Liver (tissue), 9 donors: ENCODE measurements around the gene LAYN. TPM values are rescaled to one million over a fixed set of nuclear protein-coding genes. Genes with fewer than 3 reads are reported as not detected.

ENCODE experiments used
- DNase-seq: peaks from one replicate; pipeline ENCODE4 v3.0.0-alpha.2; 2017; ENCODE audit warnings: low spot score
- H3K27ac ChIP-seq, 2 donors: one replicate each; pipeline ENCODE4 v1.7.0; 2013; ENCODE audit warnings: inconsistent platforms in 2 of 2, low read length in 2 of 2, control low read depth in 1 of 2, low read depth in 1 of 2, mild to moderate bottlenecking in 1 of 2
- H3K27me3 ChIP-seq, 4 donors: one replicate each; pipeline versions ENCODE4 v1.6.1 to v1.7.0; 2013; ENCODE audit warnings: low read length in 3 of 4, inconsistent platforms in 1 of 4, mild to moderate bottlenecking in 1 of 4, moderate library complexity in 1 of 4; ENCODE audit not compliant: control insufficient read depth in 4 of 4, insufficient read depth in 4 of 4
- H3K36me3 ChIP-seq, 4 donors: one replicate each; pipeline versions ENCODE4 v1.6.1 to v1.7.0; 2013; ENCODE audit warnings: low read length in 3 of 4, mild to moderate bottlenecking in 3 of 4, low read depth in 1 of 4, moderate library complexity in 1 of 4; ENCODE audit not compliant: control insufficient read depth in 4 of 4, insufficient read depth in 3 of 4
- H3K4me1 ChIP-seq, 4 donors: one replicate each; pipeline versions ENCODE4 v1.6.1 to v1.7.0; 2013; ENCODE audit warnings: low read length in 3 of 4, mild to moderate bottlenecking in 3 of 4, moderate library complexity in 1 of 4; ENCODE audit not compliant: control insufficient read depth in 4 of 4, insufficient read depth in 4 of 4
- H3K4me3 ChIP-seq, 3 donors: one replicate each; pipeline versions ENCODE4 v1.6.1 to v1.7.0; 2013; ENCODE audit warnings: low read length in 3 of 3, control low read depth in 1 of 3, low read depth in 1 of 3, mild to moderate bottlenecking in 1 of 3
- H3K9ac ChIP-seq, 2 donors: one replicate each; pipeline ENCODE4 v1.7.0; 2013; ENCODE audit warnings: low read length in 2 of 2, mild to moderate bottlenecking in 2 of 2, moderate library complexity in 2 of 2, control low read depth in 1 of 2, low read depth in 1 of 2
- H3K9me3 ChIP-seq, 4 donors: one replicate each; pipeline versions ENCODE4 v1.6.1 to v1.7.0; 2013; ENCODE audit warnings: low read length in 3 of 4; ENCODE audit not compliant: control insufficient read depth in 4 of 4
- EGR1 ChIP-seq, 2 donors: IDR thresholded peaks; 2 replicates each; pipeline ENCODE4 v1.6.1; 2016 to 2018; ENCODE audit warnings: antibody characterized with exemption in 2 of 2, low read depth in 2 of 2
- FOXA1 ChIP-seq: IDR thresholded peaks from 2 replicates; pipeline ENCODE4 v1.6.1; 2016; ENCODE audit warnings: antibody characterized with exemption
- GABPA ChIP-seq, 2 donors: IDR thresholded peaks in 1 of 2; conservative IDR thresholded peaks in 1 of 2; 2 replicates each; pipeline ENCODE4 v1.6.1; 2016; ENCODE audit warnings: antibody characterized with exemption in 2 of 2, mild to moderate bottlenecking in 1 of 2, moderate library complexity in 1 of 2
- HNF4A ChIP-seq, 2 donors: conservative IDR thresholded peaks; 2 replicates each; pipeline ENCODE4 v1.6.1; 2016; ENCODE audit warnings: antibody characterized with exemption in 2 of 2, mild to moderate bottlenecking in 2 of 2
- JUND ChIP-seq, 2 donors: IDR thresholded peaks; 2 replicates each; pipeline ENCODE4 v1.6.1; 2016; ENCODE audit warnings: antibody characterized with exemption in 2 of 2
- NR2F2 ChIP-seq: IDR thresholded peaks from 2 replicates; pipeline ENCODE4 v1.6.1; 2016; ENCODE audit warnings: antibody characterized with exemption
- RAD21 ChIP-seq, 2 donors: IDR thresholded peaks; 2 replicates each; pipeline ENCODE4 v1.6.1; 2016; ENCODE audit warnings: antibody characterized with exemption in 2 of 2, mild to moderate bottlenecking in 2 of 2
- RXRA ChIP-seq, 2 donors: IDR thresholded peaks; 2 replicates each; pipeline ENCODE4 v1.6.1; 2017 to 2018; ENCODE audit warnings: antibody characterized with exemption in 2 of 2, mild to moderate bottlenecking in 1 of 2
- SP1 ChIP-seq: IDR thresholded peaks from 2 replicates; pipeline ENCODE4 v1.6.1; 2018; ENCODE audit warnings: antibody characterized with exemption, mild to moderate bottlenecking
- YY1 ChIP-seq: IDR thresholded peaks from 2 replicates; pipeline ENCODE4 v1.6.1; 2016; ENCODE audit warnings: antibody characterized with exemption, mild to moderate bottlenecking
- whole genome bisulfite sequencing: extraction: QIAGEN DNeasy Blood & Tissue Kit; methylation state at CpG from one replicate; pipeline ENCODE4 v1.1.7; 2013; 5-methylcytosine and 5-hydroxymethylcytosine counted together
- polyA plus RNA-seq, 2 donors: library from polyadenylated mRNA; stranded (reverse) in 1 of 2; unstranded in 1 of 2; fragments of 200-250 nt in 1 of 2; fragments of >200 nt in 1 of 2; fragmentation: Nextera tagmentation in 1 of 2; extraction: Ambion mirVana in 1 of 2; gene quantifications; one replicate each; pipeline versions ENCODE4 v1.2.1 to v1.2.3, GENCODE V29; 2013 to 2015
- total RNA-seq, 2 donors: library from RNA; depleted of rRNA; stranded (reverse); fragments of >200 nt; gene quantifications; one replicate each; pipeline ENCODE4 v1.2.3, GENCODE V29; 2014
- TF ChIP-seq, protein P1 (sequence below): fragments of 150-350 bp; IDR thresholded peaks from 2 replicates; pipeline ENCODE4 v1.5.1; 2017; ENCODE audit warnings: improper control_type of control experiment, low read depth, low read length; ENCODE audit not compliant: missing input control
- TF ChIP-seq, protein P2 (sequence below): IDR thresholded peaks from 2 replicates; pipeline ENCODE4 v1.6.1; 2016; ENCODE audit warnings: antibody characterized with exemption
- TF ChIP-seq, protein P3 (sequence below): IDR thresholded peaks from 2 replicates; pipeline ENCODE4 v1.6.1; 2016; ENCODE audit warnings: antibody characterized with exemption
- TF ChIP-seq, protein P4 (sequence below): IDR thresholded peaks from 2 replicates; pipeline ENCODE4 v1.6.1; 2016; ENCODE audit warnings: antibody characterized with exemption, mild to moderate bottlenecking
- donor health status: healthy.
- donor health status: healthy.
- donor health status: healthy.
- donor health status: healthy.
- donor health status: healthy.

The LAYN gene
- total and polyA plus RNA-seq, 4 donors, result 0.43 to 0.98 (median 0.88) TPM

DNA sequence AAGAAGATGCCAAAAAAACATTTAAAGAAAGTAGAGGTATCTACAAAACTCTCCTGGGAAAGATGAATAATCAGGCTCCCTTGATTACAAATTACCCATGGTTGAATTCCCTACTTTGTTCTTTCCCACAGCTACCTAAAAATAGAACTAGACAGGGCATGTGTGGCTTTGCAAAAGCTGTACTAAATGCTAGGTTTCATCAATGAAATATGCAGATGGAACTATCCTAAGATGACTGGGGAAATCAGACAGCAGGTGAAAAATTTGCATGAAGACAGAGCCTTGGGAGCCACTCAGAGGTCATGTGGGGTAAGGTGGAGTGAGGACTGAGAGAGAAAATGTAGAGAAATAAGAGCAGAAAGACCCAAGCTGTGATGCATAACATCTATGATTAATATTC is 14.7 kb downstream of the LAYN start:
- H3K9ac ChIP-seq, result no peak overlapping the region
- H3K27ac ChIP-seq, result no peak overlapping the region
- no peaks in the 10 kb centered on the region for H3K4me1 ChIP-seq
- TF ChIP-seq, protein P1, sequence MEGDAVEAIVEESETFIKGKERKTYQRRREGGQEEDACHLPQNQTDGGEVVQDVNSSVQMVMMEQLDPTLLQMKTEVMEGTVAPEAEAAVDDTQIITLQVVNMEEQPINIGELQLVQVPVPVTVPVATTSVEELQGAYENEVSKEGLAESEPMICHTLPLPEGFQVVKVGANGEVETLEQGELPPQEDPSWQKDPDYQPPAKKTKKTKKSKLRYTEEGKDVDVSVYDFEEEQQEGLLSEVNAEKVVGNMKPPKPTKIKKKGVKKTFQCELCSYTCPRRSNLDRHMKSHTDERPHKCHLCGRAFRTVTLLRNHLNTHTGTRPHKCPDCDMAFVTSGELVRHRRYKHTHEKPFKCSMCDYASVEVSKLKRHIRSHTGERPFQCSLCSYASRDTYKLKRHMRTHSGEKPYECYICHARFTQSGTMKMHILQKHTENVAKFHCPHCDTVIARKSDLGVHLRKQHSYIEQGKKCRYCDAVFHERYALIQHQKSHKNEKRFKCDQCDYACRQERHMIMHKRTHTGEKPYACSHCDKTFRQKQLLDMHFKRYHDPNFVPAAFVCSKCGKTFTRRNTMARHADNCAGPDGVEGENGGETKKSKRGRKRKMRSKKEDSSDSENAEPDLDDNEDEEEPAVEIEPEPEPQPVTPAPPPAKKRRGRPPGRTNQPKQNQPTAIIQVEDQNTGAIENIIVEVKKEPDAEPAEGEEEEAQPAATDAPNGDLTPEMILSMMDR, result no peak
- TF ChIP-seq RAD21 (IDR thresholded peaks at IDR 0.05) (no peak), HNF4A (conservative IDR thresholded peaks at IDR 0.05) (no peak), JUND (IDR thresholded peaks at IDR 0.05) (no peak), YY1 (no peak), NR2F2 (no peak), EGR1 (IDR thresholded peaks at IDR 0.05; ENCODE audit: low read depth in 2 of 2) (no peak), SP1 (no peak), RXRA (IDR thresholded peaks at IDR 0.05) (no peak), GABPA (IDR thresholded peaks at IDR 0.05 in 1 of 2, conservative IDR thresholded peaks at IDR 0.05 in 1 of 2) (no peak)
- TF ChIP-seq, protein P2, sequence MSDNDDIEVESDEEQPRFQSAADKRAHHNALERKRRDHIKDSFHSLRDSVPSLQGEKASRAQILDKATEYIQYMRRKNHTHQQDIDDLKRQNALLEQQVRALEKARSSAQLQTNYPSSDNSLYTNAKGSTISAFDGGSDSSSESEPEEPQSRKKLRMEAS, result no peak
- TF ChIP-seq, protein P3, sequence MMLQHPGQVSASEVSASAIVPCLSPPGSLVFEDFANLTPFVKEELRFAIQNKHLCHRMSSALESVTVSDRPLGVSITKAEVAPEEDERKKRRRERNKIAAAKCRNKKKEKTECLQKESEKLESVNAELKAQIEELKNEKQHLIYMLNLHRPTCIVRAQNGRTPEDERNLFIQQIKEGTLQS, result no peak
- no peaks in the 10 kb centered on the region for H3K27me3 ChIP-seq
- DNase-seq, result no peak
- no peak overlapping the region for H3K4me3 ChIP-seq
- peaks cover 0 to 2% (median 0%) of the 10 kb centered on the region in 4 donors for H3K9me3 ChIP-seq
- no peaks in the 10 kb centered on the region for H3K36me3 ChIP-seq

DNA sequence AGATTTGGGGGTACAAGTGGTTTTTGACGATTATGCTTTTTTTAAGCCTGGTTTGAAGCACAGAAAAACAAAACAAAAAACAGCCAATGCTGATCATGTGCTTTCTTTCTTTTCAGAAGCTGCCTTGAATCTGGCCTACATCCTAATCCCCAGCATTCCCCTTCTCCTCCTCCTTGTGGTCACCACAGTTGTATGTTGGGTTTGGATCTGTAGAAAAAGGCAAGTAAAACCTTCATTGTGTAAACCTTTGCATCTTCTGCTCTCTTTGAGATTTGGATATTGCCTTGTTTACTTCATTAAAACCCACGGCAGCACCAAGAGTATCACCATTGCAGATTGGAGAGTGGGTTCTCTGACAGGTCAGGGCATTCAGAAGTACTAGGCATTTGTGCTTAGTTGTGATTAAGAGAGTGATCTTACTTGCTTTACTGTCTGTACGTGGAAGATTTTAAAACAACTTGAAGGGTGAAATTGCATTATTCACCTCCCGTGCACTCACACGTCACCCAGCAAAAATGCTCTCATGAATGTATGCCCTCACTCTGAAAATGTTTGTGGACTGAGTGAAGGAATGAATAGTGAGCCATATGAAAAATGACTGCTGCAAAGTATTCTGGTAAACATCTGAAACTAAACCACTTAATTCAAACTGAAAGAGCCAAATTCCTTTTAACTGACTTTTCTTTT is 17.0 kb downstream of the LAYN start:
- Histone ChIP-seq H3K9ac (no peak overlapping the region), H3K27ac (no peak overlapping the region)
- 91% methylated on average over 5 of the region's 5 CpGs for WGBS

More for the DNA sequence above, 17.0 kb downstream of the LAYN start:
- H3K27me3 ChIP-seq, result no peaks in the 10 kb centered on the region
- TF ChIP-seq SP1 (no peak), FOXA1 (no peak), EGR1 (IDR thresholded peaks at IDR 0.05; ENCODE audit: low read depth in 2 of 2) (no peak), GABPA (IDR thresholded peaks at IDR 0.05 in 1 of 2, conservative IDR thresholded peaks at IDR 0.05 in 1 of 2) (no peak), HNF4A (conservative IDR thresholded peaks at IDR 0.05) (no peak)
- TF ChIP-seq, protein P4, sequence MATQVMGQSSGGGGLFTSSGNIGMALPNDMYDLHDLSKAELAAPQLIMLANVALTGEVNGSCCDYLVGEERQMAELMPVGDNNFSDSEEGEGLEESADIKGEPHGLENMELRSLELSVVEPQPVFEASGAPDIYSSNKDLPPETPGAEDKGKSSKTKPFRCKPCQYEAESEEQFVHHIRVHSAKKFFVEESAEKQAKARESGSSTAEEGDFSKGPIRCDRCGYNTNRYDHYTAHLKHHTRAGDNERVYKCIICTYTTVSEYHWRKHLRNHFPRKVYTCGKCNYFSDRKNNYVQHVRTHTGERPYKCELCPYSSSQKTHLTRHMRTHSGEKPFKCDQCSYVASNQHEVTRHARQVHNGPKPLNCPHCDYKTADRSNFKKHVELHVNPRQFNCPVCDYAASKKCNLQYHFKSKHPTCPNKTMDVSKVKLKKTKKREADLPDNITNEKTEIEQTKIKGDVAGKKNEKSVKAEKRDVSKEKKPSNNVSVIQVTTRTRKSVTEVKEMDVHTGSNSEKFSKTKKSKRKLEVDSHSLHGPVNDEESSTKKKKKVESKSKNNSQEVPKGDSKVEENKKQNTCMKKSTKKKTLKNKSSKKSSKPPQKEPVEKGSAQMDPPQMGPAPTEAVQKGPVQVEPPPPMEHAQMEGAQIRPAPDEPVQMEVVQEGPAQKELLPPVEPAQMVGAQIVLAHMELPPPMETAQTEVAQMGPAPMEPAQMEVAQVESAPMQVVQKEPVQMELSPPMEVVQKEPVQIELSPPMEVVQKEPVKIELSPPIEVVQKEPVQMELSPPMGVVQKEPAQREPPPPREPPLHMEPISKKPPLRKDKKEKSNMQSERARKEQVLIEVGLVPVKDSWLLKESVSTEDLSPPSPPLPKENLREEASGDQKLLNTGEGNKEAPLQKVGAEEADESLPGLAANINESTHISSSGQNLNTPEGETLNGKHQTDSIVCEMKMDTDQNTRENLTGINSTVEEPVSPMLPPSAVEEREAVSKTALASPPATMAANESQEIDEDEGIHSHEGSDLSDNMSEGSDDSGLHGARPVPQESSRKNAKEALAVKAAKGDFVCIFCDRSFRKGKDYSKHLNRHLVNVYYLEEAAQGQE, result no peak
- TF ChIP-seq, protein P3, result no peak
- no peak overlapping the region for H3K4me3 ChIP-seq
- H3K4me1 ChIP-seq, result no peaks in the 10 kb centered on the region
- H3K9me3 ChIP-seq, result peaks cover 0 to 2% (median 0%) of the 10 kb centered on the region in 4 donors
- H3K36me3 ChIP-seq, result no peaks in the 10 kb centered on the region
- no peak for DNase-seq
